ENCODE measurements around the gene NEAT1.

DNA sequence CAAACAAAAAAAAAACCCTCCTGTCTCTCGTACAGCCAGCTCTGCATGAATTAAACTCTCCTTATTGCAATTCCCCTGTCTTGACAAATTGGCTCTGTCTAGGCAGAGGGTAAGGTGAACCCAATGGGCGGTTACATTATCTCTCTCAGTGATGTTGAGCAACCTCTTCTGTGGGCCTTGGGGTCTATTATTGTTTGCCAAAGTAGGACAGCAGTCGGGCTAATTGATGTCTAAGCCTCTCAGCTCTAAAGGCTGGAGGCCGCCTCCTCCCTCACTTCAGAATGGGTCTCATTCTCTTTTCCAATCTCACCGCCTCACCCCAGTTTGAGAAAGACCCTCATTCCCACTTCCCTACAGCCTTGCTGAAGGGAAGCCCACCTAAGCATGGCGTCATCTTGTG, 38.8 kb upstream of the NEAT1 start:
- TF ChIP-seq POLR2A (IDR thresholded peaks at IDR 0.05), result no peak
- TF ChIP-seq, protein P1, sequence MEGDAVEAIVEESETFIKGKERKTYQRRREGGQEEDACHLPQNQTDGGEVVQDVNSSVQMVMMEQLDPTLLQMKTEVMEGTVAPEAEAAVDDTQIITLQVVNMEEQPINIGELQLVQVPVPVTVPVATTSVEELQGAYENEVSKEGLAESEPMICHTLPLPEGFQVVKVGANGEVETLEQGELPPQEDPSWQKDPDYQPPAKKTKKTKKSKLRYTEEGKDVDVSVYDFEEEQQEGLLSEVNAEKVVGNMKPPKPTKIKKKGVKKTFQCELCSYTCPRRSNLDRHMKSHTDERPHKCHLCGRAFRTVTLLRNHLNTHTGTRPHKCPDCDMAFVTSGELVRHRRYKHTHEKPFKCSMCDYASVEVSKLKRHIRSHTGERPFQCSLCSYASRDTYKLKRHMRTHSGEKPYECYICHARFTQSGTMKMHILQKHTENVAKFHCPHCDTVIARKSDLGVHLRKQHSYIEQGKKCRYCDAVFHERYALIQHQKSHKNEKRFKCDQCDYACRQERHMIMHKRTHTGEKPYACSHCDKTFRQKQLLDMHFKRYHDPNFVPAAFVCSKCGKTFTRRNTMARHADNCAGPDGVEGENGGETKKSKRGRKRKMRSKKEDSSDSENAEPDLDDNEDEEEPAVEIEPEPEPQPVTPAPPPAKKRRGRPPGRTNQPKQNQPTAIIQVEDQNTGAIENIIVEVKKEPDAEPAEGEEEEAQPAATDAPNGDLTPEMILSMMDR (IDR thresholded peaks at IDR 0.05), result no peak

All from body of pancreas (tissue), 4 donors.